ENCODE measurements around the gene RILP.

Gene RILP

GRCh38 chr17:1648963-1649843 is 463 bp downstream of the RILP start (continued):
- TF ChIP-seq POU6F1 (CRISPR knock-in tag; IDR thresholded peaks at IDR 0.05; ENCODE audit: borderline replicate concordance, low read depth), result no peak

GRCh38 chr17:1648173-1648962 is 1.3 kb downstream of the RILP start:
- TF ChIP-seq ZNF565 (CRISPR knock-in tag; conservative IDR thresholded peaks at IDR 0.05; ENCODE audit: low read depth), result no peak
- TF ChIP-seq ISL1 (CRISPR knock-in tag; IDR thresholded peaks at IDR 0.05), result no peak
- no peak for TF ChIP-seq ESRRG (CRISPR knock-in tag; IDR thresholded peaks at IDR 0.05)
- no peak for TF ChIP-seq CREB5 (CRISPR knock-in tag; IDR thresholded peaks at IDR 0.05; ENCODE audit: low read depth)
- TF ChIP-seq CSRNP3 (CRISPR knock-in tag; IDR thresholded peaks at IDR 0.05), result no peak
- no peak for TF ChIP-seq ARNTL (CRISPR knock-in tag; IDR thresholded peaks at IDR 0.05; ENCODE audit: borderline replicate concordance, low read depth)
- TF ChIP-seq BACH2 (CRISPR knock-in tag; IDR thresholded peaks at IDR 0.05; ENCODE audit: borderline replicate concordance), result no peak
- no peak for TF ChIP-seq ZC3H10 (CRISPR knock-in tag; IDR thresholded peaks at IDR 0.05)
- no peak for TF ChIP-seq PATZ1 (CRISPR knock-in tag; IDR thresholded peaks at IDR 0.05; ENCODE audit: borderline replicate concordance)
- TF ChIP-seq PPARA (CRISPR knock-in tag; IDR thresholded peaks at IDR 0.05; ENCODE audit: borderline replicate concordance), result no peak
- TF ChIP-seq ZNF70 (CRISPR knock-in tag; IDR thresholded peaks at IDR 0.05), result no peak
- peak; percentile 73 for ATAC-seq

- ATAC-seq, result no peak
- TF ChIP-seq CSRNP3 (CRISPR knock-in tag; IDR thresholded peaks at IDR 0.05), result no peak
- TF ChIP-seq PATZ1 (CRISPR knock-in tag; IDR thresholded peaks at IDR 0.05; ENCODE audit: borderline replicate concordance), result no peak
- no peak for TF ChIP-seq PPARA (CRISPR knock-in tag; IDR thresholded peaks at IDR 0.05; ENCODE audit: borderline replicate concordance)
- TF ChIP-seq TCF4 (CRISPR knock-in tag; IDR thresholded peaks at IDR 0.05; ENCODE audit: borderline replicate concordance), result no peak
- no peak for TF ChIP-seq ARNTL (CRISPR knock-in tag; IDR thresholded peaks at IDR 0.05; ENCODE audit: borderline replicate concordance, low read depth)
- TF ChIP-seq TSHZ2 (CRISPR knock-in tag; IDR thresholded peaks at IDR 0.05), result no peak
- TF ChIP-seq TOX (CRISPR knock-in tag; IDR thresholded peaks at IDR 0.05; ENCODE audit: borderline replicate concordance), result no peak
- TF ChIP-seq ISL1 (CRISPR knock-in tag; IDR thresholded peaks at IDR 0.05), result no peak
- no peak for TF ChIP-seq SNAI2 (CRISPR knock-in tag; IDR thresholded peaks at IDR 0.05)
- no peak for TF ChIP-seq CREB5 (CRISPR knock-in tag; IDR thresholded peaks at IDR 0.05; ENCODE audit: low read depth)
- no peak for TF ChIP-seq ZFP3 (CRISPR knock-in tag; IDR thresholded peaks at IDR 0.05)
- no peak for TF ChIP-seq POU6F1 (CRISPR knock-in tag; IDR thresholded peaks at IDR 0.05; ENCODE audit: borderline replicate concordance, low read depth)
- TF ChIP-seq OSR1 (CRISPR knock-in tag; IDR thresholded peaks at IDR 0.05), result no peak
Observed at GRCh38 chr17:1647802-1648171, 1.9 kb downstream of the RILP start.

Data from SK-N-SH treated with all-trans-retinoic acid at 6 μM for 48 hours (cell line).